Colonic mucosa (tissue), 4 donors: Measurements from ENCODE around the gene IRGC. TPM values are rescaled to one million over a fixed set of nuclear protein-coding genes. Genes with fewer than 3 reads are reported as not detected.
"Not testable (repeated sequence)": the region's sequence is repeated elsewhere in the genome, so short reads cannot be mapped to it uniquely, and the experiment has no call there.

Experiments used
- DNase-seq: peaks from one replicate; pipeline ENCODE4 v3.0.0-alpha.2; 2020
- H3K27ac ChIP-seq: fragments of 200-600 bp; one replicate; pipeline ENCODE4 v1.8.0; 2021
- H3K27me3 ChIP-seq: fragments of 200-600 bp; one replicate; pipeline ENCODE4 v1.8.0; 2021
- H3K36me3 ChIP-seq: fragments of 200-600 bp; one replicate; pipeline ENCODE4 v1.8.0; 2021
- H3K4me1 ChIP-seq: fragments of 200-600 bp; one replicate; pipeline ENCODE4 v1.8.0; 2021; ENCODE audit warnings: mild to moderate bottlenecking
- H3K4me3 ChIP-seq: fragments of 200-600 bp; one replicate; pipeline ENCODE4 v1.8.0; 2021
- H3K9ac ChIP-seq, 2 donors: one replicate each; pipeline ENCODE4 v1.7.0; 2013; ENCODE audit warnings: control low read depth in 2 of 2, low read depth in 2 of 2, low read length in 2 of 2
- H3K9me3 ChIP-seq: fragments of 200-600 bp; one replicate; pipeline ENCODE4 v1.8.0; 2021
- CTCF ChIP-seq: fragments of 200-600 bp; IDR thresholded peaks from one replicate; pipeline ENCODE4 v1.8.0; 2022; ENCODE audit warnings: antibody characterized with exemption, mild to moderate bottlenecking
- intact Hi-C: fragments of 100-400 bp; cut with DNase I; formaldehyde crosslinking; loops from one replicate; pipeline ENCODE4 v1.14.1; 2022
- total RNA-seq, 2 donors: library from RNA; stranded (reverse); fragmentation: NEBNext Ultra II Directional in 1 of 2; extraction: Animal tissue kit (Norgen Biotek cat#: 25700) in 1 of 2; gene quantifications; one replicate each; pipeline ENCODE4 v1.2.1, GENCODE V29; 2021
- donor health status: healthy.
- donor health status: DM: no; HTN: no; CAD: no.
- donor health status: DM: no; HTN: no; CAD: no.

The IRGC gene
- total RNA-seq, 2 donors from 2014 or later: not detected

GRCh38 chr19:43762814-43763213 is 46.9 kb downstream of the IRGC start:
- no peak for TF ChIP-seq CTCF
- H3K9me3 ChIP-seq: no peaks in the 10 kb centered on the region
- H3K27ac ChIP-seq: no peak overlapping the region
- no peaks in the 10 kb centered on the region for H3K36me3 ChIP-seq
- no peak for DNase-seq
- no peaks in the 10 kb centered on the region for H3K27me3 ChIP-seq
- H3K4me3 ChIP-seq: no peak overlapping the region
- intact Hi-C loops: no loop called here
- no peak overlapping the region for H3K9ac ChIP-seq
- H3K4me1 ChIP-seq: peaks cover 28% of the 10 kb centered on the region

DNA sequence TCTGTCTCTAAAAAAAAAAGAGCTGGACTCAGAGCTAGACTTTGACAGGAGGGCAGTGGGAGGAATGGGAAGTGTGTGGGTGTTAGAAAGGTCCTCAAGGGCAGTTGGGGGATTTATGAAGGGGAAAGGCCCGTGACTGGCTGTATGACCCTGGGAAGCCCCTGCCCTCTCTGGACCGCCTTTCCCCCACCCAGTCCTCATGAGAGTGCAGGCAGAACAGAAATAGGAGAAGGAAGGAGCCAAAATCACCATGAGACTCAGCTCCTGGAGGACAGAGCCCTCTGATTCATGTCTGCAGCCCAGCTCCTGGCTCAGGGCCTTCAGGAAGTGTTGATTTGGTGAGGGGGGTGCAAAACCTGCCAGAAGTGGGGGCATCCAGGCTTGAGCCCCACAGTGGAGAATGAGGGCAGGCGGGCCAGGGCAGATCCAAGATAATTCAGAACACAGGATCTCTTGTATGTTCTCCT is 47.6 kb downstream of the IRGC start:
- H3K9ac ChIP-seq: peak overlapping the region in 1 of 2 donors; percentile 66
- peak overlapping the region; percentile 41 for H3K27ac ChIP-seq
- H3K36me3 ChIP-seq: no peaks in the 10 kb centered on the region
- no peaks in the 10 kb centered on the region for H3K9me3 ChIP-seq
- no peak for DNase-seq
- TF ChIP-seq CTCF: no peak
- H3K27me3 ChIP-seq: no peaks in the 10 kb centered on the region
- H3K4me1 ChIP-seq: peaks cover 32% of the 10 kb centered on the region
- intact Hi-C loops: no loop called here
- no peak overlapping the region for H3K4me3 ChIP-seq

DNA sequence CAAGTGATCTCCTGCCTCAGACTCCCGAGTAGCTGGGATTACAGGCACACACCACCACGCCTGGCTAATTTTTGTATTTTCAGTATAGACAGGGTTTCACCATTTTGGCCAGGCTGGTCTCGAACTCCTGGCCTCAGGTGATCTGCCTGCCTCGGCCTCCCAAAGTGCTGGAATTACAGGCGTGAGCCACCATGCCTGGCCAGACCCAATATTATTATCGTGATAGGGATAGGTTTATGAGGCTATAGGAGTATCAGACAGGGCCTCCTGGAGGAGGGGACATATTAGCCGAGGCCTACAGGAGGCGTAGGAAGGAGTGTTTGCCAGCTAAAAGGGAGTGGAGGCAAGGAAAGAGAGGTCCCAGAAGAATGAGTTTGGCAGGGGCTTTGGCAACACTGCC is 48.8 kb downstream of the IRGC start:
- H3K4me1 ChIP-seq: peaks cover 40% of the 10 kb centered on the region
- not testable (repeated sequence) for DNase-seq

DNA sequence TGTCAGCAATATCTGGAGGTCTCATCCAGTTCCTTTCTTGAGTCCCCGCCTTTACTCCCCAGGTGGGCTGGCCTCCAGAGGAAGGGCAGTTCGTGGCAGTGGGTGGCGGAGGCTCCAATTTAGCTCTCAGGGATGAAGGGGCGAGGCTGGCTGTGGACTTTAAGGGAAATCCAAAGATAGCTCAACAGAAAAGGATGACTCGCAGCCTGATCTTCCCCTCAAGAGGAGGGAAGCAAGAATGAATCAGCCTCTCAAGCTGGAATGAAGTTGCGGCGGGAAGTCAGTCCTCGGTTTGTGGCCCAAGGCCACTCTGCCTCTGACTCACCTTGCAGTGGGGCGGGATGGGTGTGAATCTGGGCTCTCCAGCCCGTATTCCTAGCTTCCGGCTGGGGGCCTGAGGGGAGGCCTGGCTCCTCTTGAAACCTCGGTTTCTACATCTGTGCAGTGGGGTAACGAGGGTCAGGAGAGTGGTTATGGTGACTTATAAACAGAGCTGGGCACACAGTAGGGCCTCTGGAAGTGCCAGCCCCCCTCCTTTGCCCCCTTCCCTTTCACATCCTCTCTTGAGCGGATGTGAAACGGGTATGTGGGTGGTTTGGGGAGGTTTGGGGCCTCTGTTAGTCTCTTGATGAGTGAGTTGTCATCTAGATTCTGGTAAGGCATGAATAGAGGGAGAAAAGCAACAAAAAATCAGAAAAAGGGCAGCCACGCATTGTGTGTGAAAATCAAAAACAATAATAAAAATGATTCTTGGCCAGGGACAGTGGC is 49.4 kb downstream of the IRGC start:
- Histone ChIP-seq H3K36me3 (no peaks in the 10 kb centered on the region), H3K9me3 (no peaks in the 10 kb centered on the region), H3K27ac (peak overlapping the region; percentile 74), H3K4me3 (no peak overlapping the region), H3K9ac (peak overlapping the region; percentile 12 to 54), H3K27me3 (no peaks in the 10 kb centered on the region), H3K4me1 (peaks cover 44% of the 10 kb centered on the region)
- no peak for TF ChIP-seq CTCF
- intact Hi-C loops: no loop called here
- DNase-seq: peak; percentile 72

More for the DNA sequence above, 48.8 kb downstream of the IRGC start:
- intact Hi-C loops, H3K36me3 ChIP-seq, H3K9me3 ChIP-seq, H3K4me3 ChIP-seq, H3K27me3 ChIP-seq: not testable (repeated sequence)
- peak overlapping the region in 1 of 2 donors; percentile 54 for H3K9ac ChIP-seq
- peak overlapping the region; percentile 74 for H3K27ac ChIP-seq

DNA sequence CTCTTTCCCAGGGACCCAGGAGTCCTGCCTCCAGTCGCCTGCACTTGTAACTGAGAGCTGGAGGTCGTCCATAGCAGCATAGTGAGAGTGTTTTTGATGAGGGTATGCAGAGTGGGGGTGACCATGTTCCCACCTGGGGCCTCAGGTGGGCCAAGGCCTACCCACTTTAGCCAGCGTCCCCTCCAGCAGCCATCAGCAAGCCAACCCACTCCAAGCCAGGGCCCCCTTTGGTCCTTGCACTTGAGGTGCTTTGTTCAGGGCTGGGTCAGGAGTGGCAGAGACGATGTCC is 50.8 kb downstream of the IRGC start:
- no peak overlapping the region for H3K4me3 ChIP-seq
- H3K27me3 ChIP-seq: no peaks in the 10 kb centered on the region
- H3K9me3 ChIP-seq: no peaks in the 10 kb centered on the region
- H3K4me1 ChIP-seq: peaks cover 44% of the 10 kb centered on the region
- intact Hi-C loops: no loop called here
- no peak for DNase-seq
- H3K27ac ChIP-seq: peak overlapping the region; percentile 74
- H3K9ac ChIP-seq: peak overlapping the region in 1 of 2 donors; percentile 62
- TF ChIP-seq CTCF: no peak
- H3K36me3 ChIP-seq: no peaks in the 10 kb centered on the region

DNA sequence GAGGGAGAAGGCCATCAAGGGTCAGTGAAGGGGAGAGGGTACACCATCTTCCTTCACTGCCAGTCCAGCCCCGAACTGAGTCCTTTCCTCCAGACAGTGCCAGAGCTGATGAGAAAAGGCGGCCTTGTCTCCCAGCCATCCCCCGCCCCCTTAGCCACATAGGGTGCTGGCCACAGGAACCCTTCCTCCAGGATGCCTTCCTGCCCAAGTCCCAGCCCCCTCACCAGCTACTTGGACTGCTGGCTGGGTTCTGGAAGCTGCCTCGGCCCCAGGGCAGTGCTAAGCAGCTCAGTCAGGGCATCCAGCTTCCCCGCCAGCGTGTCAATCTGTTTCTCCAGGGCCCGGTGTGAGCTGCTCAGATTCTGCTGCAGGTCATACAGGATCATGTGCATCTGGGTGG is 51.4 kb downstream of the IRGC start:
- intact Hi-C loops: no loop called here
- peaks cover 44% of the 10 kb centered on the region for H3K4me1 ChIP-seq
- DNase-seq: no peak
- no peaks in the 10 kb centered on the region for H3K36me3 ChIP-seq
- no peak for TF ChIP-seq CTCF
- no peak overlapping the region for H3K4me3 ChIP-seq
- no peak overlapping the region for H3K27ac ChIP-seq
- peak overlapping the region in 1 of 2 donors; percentile 62 for H3K9ac ChIP-seq
- H3K27me3 ChIP-seq: no peaks in the 10 kb centered on the region
- H3K9me3 ChIP-seq: no peaks in the 10 kb centered on the region
